Ecto neural progenitor cell (in vitro differentiated cells): Measurements from ENCODE around the gene TRIM38.
"Not testable (repeated sequence)": the region's sequence is repeated elsewhere in the genome, so short reads cannot be mapped to it uniquely, and the experiment has no call there.

ENCODE experiments used
- DNase-seq: peaks from one replicate; pipeline ENCODE4 v3.0.0-alpha.2; 2018; ENCODE audit warnings: low spot score

Gene TRIM38, protein sequence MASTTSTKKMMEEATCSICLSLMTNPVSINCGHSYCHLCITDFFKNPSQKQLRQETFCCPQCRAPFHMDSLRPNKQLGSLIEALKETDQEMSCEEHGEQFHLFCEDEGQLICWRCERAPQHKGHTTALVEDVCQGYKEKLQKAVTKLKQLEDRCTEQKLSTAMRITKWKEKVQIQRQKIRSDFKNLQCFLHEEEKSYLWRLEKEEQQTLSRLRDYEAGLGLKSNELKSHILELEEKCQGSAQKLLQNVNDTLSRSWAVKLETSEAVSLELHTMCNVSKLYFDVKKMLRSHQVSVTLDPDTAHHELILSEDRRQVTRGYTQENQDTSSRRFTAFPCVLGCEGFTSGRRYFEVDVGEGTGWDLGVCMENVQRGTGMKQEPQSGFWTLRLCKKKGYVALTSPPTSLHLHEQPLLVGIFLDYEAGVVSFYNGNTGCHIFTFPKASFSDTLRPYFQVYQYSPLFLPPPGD

DNA sequence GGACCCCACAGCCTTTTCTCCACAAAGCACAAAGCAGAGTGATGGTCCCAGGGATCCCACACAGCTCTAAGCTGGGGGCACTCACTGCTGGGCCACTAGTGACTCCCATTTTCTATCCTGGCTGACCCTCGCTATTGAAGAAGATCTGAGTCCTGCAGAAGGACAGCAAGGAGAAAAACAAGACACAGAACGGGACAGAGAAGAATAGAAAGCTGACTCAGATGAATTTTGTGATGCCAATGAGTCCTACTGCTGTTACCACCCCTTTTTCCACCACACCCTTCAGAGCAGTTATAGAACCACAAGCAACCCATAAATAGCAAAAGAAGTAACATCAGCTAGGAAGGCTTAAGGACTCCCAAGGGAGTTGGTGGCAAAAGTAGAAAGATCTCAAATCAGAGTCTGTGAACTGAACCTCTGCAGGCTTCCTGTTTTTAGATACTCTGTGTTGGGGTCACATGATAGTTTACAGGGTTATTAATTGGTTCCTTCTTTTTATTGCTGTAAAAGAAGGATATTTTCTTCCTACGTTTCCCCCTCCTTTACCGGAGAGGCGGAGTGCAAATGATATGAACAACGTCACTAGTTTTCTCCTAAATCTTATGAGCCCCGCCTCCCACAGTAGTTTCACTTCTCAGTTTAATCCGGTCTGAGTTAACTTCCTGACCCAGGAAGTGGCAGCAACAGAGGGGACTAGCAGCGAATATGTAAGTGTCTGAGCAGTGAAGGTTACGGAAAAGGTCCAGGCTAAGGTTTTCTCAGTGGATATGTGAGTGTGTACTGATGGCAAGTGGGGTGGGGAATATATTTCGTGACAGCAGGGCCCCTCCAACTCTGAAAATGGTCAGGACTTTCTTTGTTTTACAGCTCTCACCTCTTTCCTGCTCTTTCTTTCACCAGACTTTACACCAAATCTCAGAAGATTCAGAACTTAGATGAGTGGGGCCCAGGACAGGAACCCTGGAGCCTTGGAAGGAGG is at the start of gene TRIM38:
Gene TRIM38, plus strand, starts transcription at position 654 of the 979 bp plus-strand sequence. CDS start 3,721 bp downstream, outside the sequence.
- DNase-seq, result peak; percentile 28

DNA sequence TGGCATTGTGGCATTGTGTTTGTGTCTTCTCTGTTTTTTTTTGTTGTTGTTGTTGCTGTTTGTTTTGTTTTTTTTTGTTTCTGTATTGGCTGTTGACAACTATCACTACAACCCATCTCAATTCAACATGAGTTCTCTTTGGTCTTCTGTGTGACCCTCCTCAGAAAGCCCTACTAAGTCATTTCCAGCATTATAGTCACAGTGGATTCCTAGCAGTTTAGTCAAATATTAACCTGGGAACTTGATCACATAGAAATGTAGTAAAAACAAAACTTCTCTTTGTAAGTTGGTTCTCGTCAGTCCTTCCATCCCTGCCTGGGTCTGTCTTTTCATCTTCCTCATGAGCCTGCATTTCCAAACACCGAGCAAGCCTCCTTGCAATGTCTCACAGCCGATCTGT is 48.9 kb upstream of the TRIM38 start:
- no peak for DNase-seq

DNA sequence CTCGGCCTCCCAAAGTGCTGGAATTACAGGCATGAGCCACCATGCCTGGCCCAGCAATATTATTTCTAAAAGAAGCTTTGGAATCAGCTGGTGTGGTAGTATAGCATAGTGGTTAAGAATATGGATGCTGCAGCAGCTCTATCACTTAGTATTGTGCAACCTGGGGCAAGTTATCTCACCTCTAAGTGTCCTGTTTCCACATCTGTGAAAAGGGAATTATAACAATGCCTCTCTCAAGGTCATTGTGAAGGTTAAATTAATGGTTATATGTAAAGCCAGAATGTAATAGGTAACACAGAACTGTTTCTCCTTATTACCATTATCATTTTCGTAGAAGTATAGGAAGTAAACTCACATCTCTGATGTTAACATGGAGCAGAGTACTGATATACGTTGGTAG is 46.3 kb upstream of the TRIM38 start:
- no peak for DNase-seq

DNA sequence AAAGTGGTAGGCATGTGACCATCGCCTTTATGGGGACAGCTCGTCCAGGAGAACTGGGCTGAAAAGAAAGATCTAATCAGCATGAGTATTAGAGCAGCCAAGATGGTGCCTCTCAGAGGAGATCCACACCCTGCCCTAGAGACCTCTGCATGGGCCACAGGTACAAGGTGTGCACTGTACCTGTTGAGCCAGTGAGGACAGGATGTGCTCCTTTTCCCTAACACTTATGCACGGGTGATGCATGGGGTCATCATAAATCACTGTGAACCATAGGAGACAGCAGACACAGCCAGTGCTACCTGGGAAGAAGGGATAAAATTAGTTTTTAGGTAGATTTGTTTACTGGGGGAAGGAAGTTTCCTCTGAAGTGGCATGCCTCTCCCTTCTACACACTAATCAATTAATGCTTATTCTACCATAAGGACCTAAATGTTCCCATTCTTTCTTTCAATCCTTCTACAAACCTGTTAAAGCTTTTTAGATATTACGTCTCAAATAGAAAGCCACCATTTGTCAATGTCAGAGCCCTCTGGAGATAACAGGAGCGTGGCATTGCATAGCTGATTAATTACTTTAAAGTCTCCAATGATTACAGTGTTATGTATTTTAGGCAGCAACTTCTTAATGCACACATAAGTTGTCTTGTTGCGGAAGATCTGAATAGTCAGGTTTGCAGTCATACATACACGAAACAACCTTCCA is 45.7 kb upstream of the TRIM38 start:
- no peak for DNase-seq

DNA sequence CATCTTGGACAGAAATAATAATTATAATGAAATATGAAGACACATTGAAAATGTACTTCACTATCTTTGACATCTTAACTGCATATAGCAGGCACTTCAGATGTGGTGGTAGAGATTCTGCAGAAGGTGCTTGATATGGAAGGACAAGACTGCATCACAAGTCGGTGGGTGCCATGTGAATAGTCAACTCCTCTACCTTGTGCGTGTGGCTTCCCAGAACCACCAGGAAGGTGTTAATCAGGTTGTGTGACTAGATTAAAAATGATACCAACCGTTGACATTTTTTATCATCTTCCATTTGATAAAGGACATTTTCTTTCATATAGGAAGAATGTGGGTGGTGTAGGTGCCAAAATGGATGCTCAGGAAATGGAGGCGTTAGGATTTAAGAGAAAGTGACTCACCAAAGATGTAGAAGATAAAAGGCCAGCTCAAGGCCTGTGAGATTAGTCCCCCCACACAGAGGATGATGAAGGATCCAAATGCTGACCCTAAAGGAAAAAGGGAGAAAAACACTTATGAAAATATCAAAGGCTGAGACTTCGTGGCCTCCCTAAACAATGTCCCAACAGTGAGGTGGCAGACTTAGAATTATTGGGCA is 44.4 kb upstream of the TRIM38 start:
- no peak for DNase-seq

DNA sequence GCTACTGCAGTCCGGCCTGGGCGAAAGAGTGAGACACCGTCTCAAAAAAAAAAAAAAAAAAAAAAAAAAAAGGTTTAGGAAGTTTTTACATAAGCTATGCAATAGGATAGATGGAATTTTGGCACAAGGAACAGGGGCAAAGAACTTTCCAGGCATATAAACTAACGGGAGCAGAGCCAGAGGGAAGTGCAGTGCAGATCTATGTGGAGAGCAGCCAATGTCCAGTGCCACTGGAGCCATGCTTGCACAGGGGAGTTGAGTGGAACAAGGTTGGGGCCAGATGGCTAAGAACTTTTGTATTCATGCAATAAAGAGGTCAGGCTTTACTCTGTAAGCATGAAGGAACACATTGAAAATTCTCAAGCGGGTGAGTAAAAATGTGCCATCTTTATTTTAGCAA is 42.9 kb upstream of the TRIM38 start:
- no peak for DNase-seq

DNA sequence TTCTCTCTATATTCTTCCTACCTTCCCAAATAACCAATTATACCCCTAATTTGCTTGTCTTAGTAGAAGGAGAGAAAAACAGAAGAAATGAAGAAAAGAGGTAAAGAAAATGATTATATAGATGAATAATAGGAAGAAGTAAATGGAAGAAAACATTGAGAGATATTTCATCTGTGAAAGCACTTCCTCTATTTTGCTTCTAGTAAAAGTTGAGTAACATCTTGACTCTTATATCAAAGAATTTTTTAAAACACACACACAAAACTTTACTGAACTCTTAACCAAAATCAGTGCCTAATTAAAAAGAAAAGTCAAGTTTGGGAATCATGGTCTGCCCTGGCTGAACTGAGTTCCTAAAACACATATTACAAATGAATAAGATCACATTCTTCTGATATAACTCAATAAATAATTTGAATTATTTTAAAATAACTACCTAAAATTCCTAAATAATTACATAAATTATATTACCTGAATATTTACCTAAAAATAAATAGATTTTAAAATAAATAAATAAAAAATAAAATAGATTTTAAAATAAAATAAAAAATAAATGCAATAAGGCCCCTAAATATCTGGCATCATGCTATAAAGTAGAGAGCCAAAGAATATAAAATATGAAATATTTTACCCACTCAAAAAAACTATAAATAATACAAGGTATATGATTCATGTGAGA is 40.9 kb upstream of the TRIM38 start:
- DNase-seq, result no peak

DNA sequence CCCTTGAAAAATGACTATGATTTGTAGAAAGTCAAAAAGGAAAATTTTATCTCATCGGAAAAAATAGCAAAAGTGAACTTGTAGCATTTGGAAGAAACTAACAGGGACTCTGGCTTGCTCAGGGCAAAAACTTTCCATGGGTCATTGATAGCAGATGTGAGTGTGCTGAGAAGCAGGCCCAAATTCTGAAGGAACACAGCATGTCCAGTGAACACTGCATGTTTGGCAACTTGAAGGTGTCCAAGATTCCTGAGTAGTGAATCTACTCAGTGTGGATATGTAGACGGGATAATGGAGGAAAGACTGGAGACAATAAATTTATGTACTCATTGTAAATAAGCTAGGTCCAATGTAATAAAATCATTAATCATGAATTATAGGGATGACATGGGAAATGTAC is 40.3 kb upstream of the TRIM38 start:
- DNase-seq, result no peak

DNA sequence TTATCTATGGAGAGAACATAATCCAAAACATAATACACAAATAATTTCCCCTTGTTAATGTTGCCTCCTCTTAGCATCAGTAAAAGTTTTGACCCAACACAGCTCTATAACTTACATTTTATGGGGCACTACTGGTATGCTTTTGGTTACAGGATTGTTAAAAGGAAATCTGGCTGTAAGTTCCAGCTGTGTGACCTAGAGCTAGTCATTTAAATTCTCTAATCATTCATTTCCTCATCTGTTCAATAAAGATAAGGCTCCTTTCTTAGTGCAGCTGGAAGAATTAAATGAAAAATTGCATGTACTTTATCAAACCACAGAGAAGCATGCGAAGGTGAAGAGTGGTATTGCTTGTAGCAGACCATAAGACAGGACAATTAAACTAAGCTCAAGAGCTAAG is 36.7 kb upstream of the TRIM38 start:
- no peak for DNase-seq

DNA sequence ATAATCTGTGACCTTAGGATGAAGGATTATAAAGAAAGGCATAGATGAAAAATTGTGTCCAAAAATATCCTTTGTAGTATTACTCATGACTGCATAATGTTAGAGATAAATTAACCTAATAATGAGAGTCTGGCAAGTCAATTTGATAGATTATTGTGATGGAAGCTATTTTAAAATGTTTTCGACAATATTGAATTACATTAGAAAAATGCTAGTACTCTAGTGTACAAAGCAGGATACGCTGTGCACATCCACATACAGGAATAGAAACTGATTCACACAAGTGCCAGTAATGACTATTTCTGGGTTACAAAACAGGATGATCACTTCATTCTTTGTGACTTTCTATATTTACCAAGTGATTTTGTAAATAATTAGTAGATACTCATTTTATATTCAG is 35.4 kb upstream of the TRIM38 start:
- DNase-seq, result no peak

DNA sequence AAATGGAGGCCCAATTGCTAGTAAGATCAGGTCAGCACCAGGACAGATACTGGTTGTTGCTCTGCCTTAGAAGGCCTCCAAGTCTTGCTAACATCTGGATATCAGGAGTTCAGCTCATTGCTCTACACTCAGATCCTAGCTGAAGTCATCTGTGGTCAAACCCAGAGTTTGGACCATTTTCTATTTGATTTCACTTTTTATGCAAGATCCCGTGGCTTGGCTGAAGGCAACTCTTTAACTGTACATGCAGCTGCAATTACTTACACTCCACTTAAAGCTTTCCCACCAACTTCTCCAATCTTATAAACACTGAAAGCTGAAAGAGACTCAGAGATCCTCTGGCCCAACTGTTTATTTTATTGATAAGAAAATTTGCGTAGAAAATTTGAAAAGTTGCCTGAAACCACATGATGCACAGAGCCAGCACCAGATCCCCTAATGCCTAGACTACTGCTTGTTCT is 34.8 kb upstream of the TRIM38 start:
- no peak for DNase-seq

DNA sequence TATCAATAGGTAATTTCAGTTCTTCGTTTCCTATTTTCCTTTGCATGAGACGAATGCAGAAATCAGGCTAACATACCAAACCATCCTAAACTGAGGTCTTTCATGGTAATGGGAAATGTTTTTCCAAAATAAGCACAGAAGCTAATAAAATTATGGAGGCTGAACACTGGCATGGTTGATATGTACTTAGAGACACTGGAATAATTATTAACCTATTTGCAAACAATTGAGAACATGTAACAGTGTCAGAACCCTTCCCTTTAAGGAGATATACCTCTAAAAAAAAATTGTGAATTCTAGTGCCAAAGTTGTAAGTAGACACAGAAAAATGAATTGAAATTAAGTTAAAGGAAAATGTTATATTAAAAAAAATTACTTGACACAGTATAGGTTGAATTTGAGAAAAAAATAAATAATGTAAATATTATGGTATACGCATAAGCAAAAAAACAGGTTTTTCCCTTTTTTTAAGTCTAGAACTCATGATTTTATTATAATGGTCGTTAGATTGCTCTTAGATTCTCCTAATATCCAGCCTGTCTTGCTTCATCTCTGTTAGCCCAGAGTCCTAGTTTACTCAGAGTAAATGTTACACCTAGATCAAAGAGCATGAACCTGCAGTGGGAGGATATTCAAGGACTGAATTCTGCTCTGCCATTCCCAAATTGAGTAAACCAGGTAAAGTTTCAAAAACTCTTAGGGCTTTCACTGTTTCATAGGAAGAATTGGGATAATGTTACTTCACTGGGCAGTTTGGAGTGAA is 33.9 kb upstream of the TRIM38 start:
- no peak for DNase-seq

DNA sequence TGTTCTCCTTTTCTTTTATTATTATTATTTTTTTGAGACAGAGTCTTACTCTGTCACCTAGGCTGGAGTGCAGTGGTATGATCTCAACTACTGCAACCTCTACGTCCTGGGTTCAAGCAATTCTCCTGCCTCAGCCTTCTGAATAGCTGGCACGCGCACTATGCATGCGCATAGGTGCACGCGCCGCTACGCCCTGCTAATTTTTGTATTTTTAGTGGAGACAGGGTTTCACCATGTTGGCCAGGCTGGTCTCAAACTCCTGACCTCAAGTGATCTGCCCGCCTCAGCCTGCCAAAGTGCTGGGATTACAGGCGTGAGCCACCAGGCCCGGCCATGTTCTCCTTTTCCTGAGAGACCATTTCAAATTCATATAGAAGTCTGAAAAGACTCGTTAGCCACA is 32.8 kb upstream of the TRIM38 start:
- DNase-seq, result not testable (repeated sequence)

DNA sequence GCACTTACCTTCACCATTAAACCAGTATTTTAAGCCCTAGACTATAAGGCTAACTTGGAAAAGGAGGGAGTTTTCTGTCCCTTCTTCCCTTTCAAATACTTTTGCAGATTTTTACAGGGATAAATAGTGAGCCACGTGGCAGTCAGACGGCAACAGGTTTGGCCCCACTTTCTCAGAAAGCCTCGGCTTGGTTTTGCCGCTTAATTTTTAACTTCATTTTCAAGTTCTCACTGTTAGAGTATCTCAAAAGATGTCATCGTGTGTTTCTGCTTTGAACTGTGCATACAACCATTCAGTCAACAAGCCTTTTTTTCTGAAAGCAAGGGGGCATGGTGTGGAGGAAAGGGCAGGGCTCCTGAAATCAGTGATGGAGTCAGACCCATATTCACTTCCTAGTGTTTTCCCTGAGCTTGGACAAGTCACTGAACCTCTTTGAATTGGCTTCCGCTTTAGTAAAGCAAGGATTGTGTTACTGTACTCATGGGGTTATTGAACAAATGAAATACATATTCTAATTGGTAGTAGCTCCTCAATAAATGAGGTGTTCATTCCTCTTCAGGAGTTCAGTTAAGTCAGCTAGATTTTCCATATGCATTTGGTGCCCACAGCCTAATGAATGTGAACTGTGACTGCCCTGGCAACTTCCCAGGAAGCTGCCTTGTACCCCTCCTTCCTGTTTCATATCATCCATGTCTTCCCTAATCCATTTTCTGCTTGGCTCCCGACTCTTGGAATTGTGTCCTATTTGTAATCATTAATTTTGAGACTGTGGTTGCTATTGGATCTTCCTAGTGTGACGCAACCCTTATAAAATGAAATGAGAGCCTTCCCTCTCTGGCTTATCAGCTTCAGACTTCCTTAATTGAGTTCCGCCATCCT is 31.8 kb upstream of the TRIM38 start, which contains the start of gene SLC17A2:
Gene SLC17A2, minus strand, starts transcription at position 160 of the 879 bp plus-strand sequence. CDS start 4,895 bp downstream, outside the sequence.
- DNase-seq, result no peak

DNA sequence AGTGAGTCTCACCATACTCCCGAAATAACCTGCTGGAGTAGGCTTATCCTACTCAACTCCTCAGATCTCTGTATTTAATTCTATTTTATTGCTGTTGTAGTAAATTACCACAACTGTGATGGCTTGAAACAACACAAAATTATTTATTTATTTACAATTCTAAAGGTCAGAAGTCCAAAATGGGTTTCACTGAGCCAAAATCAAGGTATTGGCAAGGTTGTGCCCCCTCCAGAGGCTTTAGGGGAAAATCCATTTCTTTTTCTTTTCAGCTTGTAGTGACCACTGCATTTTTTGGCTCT is 31.2 kb upstream of the TRIM38 start:
- DNase-seq, result no peak

DNA sequence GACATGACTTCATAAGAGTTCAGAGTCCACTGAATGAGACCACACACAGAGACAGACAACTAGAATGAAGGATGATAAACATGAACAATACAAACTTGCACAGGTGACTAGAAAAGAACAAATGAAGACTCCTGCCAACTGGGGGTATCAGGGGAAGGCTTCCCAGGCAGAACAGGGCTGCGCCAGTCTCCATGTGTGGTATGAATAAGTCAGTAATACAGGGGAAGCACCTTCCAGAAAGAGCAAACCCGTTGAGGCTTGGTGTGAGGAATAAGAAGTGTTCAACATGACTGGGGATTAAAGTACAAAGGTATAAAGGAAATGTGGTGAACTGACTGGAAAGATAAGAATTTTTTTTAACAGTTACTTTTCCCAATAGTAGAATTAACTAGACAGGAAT is 28.4 kb upstream of the TRIM38 start:
- DNase-seq, result no peak

DNA sequence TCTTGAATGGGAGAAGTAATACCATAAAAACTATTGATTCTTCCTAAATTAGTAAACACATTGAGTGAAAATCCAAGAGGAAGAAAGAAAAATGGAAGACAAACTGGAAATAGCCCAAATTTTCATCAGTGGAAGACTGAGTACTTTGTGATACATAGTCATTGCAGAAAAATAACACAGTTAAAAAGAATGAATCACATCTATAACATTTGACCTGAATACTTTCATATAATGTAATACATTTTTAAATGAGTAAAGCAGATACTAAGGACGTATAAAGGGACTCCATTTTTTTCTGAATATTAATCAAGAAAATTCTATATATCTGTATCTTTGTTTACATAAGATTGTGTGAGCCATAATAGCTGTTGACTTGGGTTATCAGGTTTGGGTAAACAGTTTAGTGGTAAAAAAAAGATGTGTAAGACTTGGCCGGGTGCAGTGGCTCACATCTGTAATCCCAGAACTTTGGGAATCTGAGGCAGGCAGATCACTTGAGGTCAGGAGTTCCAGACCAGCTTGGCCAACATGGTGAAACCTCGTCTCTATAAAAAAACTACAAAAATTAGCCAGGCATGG is 27.8 kb upstream of the TRIM38 start:
- no peak for DNase-seq

DNA sequence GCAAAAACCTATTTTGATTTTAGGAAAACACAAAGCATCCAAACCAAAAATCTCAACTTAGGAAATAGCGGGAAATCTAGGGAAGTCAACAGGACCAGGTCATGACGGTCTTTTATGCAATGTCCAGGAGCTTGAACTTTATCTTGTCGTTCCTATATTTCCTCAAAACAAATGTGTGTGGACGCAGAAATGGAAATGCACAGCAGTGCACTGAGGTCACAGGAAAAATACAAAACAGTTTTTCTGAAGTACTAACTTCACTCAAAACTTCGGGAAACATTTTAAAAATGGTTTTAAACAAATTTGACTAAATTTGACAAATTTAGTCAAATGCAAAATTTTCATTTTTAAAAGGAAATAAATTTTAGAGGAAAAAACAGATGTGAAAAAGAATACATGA is 26.6 kb upstream of the TRIM38 start:
- DNase-seq, result no peak

DNA sequence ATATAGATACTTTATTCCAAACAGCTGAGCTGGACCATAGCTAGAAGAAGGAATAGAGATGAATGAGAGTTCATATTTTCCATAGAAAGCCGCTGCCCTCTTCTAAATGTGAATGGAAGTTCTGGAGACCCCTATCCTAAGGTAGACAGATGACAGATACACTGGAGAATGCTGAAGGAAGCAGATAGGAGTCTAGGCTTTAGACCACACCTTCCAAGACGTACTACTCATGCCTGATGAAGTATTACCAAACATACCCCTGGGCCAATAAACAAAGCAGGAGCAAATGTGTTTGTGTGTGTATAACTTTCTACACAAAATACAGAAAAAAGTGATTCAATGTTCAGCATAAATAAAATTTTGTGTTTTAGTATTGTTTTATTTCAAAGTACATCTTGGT is 23.0 kb upstream of the TRIM38 start:
- DNase-seq, result no peak
